Astrocyte (in vitro differentiated cells and primary cell): ENCODE measurements around the gene TUBA1A.
"Not testable (repeated sequence)": the region's sequence is repeated elsewhere in the genome, so short reads cannot be mapped to it uniquely, and the experiment has no call there.

Source experiments
- CTCF ChIP-seq: IDR thresholded peaks from 2 replicates; pipeline ENCODE4 v1.5.1; 2011; ENCODE audit warnings: low read depth, mild to moderate bottlenecking, inconsistent platforms, low read length, moderate library complexity; ENCODE audit not compliant: insufficient read depth
- EZH2 ChIP-seq: IDR thresholded peaks from 2 replicates; pipeline ENCODE4 v1.6.1; 2012; ENCODE audit warnings: mild to moderate bottlenecking, low read length, inconsistent platforms; ENCODE audit not compliant: insufficient read depth

GRCh38 chr12:49210703-49211102, 21.8 kb upstream of the TUBA1A start:
- TF ChIP-seq CTCF, EZH2: not testable (repeated sequence)
